ENCODE measurements around the gene CHMP4A.

CHMP4A gene

GRCh38 chr14:24212924-24213865 is at the start of gene CHMP4A:
TSS of gene CHMP4A (minus strand) at chr14:24213488. CDS start at chr14:24213439, 49 bp downstream.
- DNase-seq (ENCODE audit: low spot score) = peak; percentile 92

GRCh38 chr14:24261969-24262327 is 48.7 kb upstream of the CHMP4A start:
- DNase-seq (ENCODE audit: low spot score) = no peak

DNA sequence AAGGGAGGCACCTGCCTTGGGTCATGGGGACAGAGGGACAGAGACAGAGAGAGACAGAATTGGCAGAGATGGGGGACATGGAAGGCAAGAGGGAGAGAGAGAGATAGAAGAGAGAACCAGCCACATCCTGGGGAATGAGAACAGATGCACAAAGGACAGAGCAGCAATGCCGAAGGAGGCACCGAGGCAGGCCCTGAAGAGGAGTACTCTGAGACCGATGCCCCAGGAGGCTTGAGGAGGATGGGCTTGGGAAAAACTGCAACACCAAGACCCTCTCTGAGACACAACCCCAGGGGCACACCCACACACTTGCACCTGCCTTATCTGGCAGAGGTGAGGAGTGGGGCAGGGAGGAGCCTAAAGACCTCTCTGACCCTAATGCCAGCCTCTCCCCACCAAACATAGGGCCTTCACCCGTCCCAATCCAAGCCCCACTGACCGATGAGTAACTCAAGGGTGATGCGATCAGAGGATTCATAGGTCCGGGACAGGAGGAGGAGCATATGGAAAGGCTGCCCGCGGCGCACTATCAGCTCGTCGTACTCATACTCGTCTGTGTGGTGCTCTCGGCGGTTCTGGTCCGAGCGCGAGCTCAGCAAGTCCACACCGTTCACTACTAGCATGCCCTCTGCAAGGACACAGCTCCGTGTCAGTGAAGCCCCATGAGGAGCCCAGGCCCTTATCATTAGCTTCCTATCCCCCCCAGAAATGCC is 48.1 kb upstream of the CHMP4A start:
- DNase-seq (ENCODE audit: low spot score) = no peak

GRCh38 chr14:24260780-24261157 is 47.5 kb upstream of the CHMP4A start:
- DNase-seq (ENCODE audit: low spot score) = no peak

DNA sequence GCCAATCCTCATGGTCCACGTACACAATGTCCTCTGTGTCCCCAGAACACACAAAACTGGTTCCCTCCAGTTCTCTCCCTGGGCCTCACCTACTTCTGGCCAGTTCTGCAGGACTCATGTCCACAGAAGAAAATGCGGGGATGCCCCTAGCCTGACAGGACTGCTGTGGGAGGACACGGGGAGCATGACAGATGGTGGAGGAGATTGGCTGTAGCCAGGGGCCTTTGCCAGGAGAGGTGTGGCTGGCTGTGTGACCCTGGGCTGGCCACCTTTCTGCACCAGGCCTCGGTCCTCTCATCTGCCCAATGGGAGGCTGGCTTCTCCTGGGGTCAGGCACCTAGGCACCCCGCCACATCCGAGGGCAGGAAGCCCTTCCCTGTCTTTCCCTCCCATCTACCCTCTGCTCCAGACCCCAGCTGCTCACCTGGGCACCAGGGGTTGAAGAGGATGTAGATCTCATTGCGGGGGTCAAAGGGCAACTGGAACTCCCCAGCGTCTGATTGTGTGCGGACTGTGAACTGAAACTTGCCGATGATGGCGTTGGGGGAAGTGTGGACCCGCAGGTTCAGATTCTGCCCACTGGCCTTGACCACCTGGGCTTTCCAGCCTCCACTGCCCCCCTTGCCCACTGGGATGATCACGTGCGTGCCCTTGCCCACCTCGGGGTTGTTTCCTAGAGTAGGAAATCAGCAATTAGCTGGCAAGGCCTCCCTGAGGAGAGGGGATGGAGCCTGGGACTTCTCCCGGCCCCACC is 46.9 kb upstream of the CHMP4A start:
- no peak for DNase-seq (ENCODE audit: low spot score)

DNA sequence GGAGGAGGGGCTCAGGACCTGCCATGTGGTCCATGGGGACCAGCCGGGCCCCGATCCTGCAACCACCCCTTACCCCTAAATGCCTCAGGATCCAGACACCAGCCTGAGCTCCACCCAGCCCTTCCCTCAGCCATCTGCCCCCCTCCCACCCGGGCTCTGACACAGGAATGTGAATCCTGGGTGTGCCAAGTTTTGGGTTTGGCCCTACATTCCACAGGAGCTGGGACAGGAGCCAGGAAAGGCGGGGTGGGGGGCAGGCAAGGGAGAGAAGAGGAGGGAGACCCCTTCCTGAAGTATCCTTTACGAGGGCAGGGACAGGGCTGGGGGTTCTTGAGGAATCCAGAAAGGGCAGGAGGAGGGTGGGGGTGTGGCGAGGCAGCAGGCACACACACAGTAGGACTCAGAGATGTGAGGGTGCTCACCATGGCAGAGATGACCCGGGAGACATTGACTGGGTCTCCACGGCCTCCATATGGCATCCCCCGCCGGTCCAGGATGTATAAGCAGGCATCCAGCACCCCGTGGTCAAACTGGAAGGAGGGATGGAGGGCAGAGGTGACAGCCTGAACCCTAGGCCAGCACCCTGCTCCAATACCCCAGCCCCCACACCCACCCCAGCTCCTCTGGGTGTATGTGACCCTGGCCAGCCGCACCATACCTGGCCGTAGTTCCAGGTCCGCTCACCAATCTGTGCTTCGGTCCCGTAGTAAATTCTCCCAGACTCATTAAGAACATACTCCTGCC is 46.2 kb upstream of the CHMP4A start:
- no peak for DNase-seq (ENCODE audit: low spot score)

DNA sequence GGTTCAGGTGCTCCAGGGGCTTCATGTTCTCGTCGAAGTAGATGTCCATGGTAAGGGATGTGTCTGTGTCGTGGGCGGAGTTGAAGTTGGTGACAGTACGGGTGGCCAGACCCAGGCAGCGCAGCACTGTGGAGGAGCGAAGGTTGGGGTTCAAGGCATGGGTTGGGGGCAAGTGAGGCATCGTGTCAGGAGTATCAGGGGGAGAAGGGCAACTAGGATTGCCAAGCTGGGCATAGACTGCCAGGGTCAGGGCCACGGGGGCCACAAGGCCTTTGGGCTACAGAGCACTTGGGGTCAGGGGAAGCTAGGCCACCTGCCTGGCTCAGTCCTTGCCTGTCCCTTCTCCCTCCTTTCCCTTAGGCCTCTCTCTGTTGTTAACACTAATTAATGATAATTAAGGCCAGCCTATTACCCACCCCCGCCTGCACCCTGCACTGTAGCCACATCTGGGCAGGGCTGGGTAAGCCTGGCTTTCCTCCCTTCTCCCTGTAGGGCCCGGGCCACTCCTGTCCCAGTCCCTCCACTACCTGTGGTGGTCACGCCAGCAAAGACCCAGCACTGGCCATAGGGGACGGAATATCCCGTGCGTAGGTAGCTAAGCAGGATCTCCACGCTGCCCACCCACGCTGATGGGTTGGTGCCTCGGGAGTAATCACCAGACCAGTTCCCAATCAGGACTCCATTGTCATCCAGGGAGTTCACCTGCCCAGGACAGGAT is 45.4 kb upstream of the CHMP4A start:
- DNase-seq (ENCODE audit: low spot score) = no peak

GRCh38 chr14:24258119-24258518 is 44.8 kb upstream of the CHMP4A start:
- DNase-seq (ENCODE audit: low spot score) = no peak

DNA sequence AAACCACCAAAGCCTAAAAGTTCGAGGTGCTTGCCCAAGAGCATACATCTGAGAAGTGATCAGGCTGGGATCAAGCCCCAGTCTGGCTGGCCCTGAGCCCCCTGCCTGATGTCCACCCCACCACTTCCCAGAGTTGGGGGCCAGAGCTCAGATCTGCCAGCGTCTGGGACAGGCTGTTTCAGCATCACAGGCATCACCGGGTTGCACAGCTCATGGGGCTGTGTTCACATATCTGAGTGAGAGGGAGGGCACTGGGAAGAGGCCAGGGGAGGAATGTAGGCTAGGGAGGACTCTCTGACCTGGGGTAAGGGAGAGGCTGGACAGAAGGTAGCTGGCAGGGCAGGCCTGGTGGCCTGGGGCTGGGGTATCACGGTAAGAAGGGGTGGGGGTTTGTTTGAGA is 43.7 kb upstream of the CHMP4A start:
- no peak for DNase-seq (ENCODE audit: low spot score)

GRCh38 chr14:24255931-24256711 is 42.8 kb upstream of the CHMP4A start:
- DNase-seq (ENCODE audit: low spot score) = no peak

GRCh38 chr14:24255438-24255837 is 42.1 kb upstream of the CHMP4A start:
- DNase-seq (ENCODE audit: low spot score) = no peak

DNA sequence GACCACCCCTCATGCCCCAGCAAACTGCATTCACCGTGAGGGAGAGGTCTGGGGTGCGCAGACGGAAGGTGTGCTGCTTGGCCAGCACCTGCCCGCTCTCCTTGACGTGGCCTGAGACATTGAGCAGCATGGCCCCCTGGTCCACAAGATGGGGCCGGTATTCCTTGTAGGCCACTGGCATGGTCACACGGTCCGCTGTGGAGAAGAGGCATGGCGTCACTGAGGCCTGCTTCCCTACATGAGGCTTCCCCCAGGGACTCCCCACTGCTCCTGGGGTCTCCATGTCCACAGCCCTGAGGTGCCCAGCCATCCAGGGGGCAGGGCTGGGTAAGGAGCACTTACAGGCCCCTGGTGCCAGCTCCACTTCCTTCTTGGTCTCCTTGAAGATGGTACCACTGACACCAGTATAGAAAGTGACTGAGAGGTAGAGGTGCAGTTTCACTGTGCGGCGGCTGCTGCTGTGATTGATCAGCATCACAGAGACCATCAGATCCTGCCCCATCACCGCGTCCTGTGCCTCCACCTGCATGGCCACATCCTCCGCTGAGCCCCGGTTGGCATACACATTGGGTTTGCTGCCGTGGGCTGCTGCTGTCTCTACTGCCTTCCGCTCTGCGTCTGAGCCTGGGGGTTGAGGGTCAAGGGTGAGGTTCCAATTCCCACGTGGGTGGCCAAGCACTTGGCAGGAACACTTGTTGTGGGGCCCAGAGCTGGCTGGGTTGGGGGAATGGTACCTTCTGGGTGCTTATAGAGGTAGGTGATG is 41.5 kb upstream of the CHMP4A start:
- DNase-seq (ENCODE audit: low spot score) = no peak

- DNase-seq (ENCODE audit: low spot score) = no peak
Observed at GRCh38 chr14:24253936-24254335, 40.6 kb upstream of the CHMP4A start.

- no peak for DNase-seq (ENCODE audit: low spot score)
Observed at GRCh38 chr14:24252289-24253124, 39.2 kb upstream of the CHMP4A start.

DNA sequence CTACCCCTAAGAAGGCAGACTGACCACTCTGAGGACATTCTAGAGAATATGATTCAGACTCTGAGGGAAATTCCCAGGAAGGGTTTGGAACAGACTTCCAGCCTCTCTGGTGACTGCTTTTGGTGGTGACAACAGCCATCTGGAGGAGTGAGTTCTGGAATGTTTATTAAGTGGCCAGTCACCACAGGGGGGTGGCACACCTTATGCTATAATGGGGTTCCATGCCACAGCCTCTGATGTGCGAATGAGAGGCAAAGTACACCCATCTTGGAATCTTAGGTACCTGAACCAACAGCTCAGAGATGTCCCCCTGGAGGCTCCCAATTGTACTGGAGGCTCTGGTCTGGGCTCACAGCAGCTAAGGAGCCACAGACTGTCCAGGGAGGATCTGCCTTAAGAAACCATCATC is 38.6 kb upstream of the CHMP4A start:
- DNase-seq (ENCODE audit: low spot score) = no peak

GRCh38 chr14:24250354-24250753 is 37.1 kb upstream of the CHMP4A start:
- DNase-seq (ENCODE audit: low spot score) = no peak

GRCh38 chr14:24249230-24250021 is 36.1 kb upstream of the CHMP4A start:
- DNase-seq (ENCODE audit: low spot score) = no peak

GRCh38 chr14:24247422-24247821 is 34.1 kb upstream of the CHMP4A start:
- no peak for DNase-seq (ENCODE audit: low spot score)

Data from pons (tissue), 1 donor.